CD4-positive, alpha-beta memory T cell (primary cell): Measurements from ENCODE around the gene TNFRSF19. TPM values are rescaled to one million over a fixed set of nuclear protein-coding genes. Genes with fewer than 3 reads are reported as not detected.

ENCODE experiments used
- CTCF ChIA-PET: fragments of 350-600 bp; sonication (Branson Sonifier 250); formaldehyde crosslinking; loops from one replicate; lab custom pipeline; 2021; ENCODE audit warnings: inconsistent platforms; ENCODE audit not compliant: partially characterized antibody; lab: Charles Lee
- POLR2A ChIA-PET: fragments of 350-600 bp; sonication (Branson Sonifier 250); formaldehyde crosslinking; loops from one replicate; lab custom pipeline; 2021; ENCODE audit not compliant: partially characterized antibody; lab: Charles Lee
- DNase-seq, 5 donors: peaks; one replicate each; pipeline versions ENCODE4 v3.0.0 to v3.0.0-alpha.2; 2020 to 2022; ENCODE audit warnings: mixed read lengths in 1 of 5
- H3K27ac ChIP-seq: one replicate; pipeline ENCODE4 v1.7.0; 2013; ENCODE audit warnings: low read depth, low read length
- H3K27me3 ChIP-seq: 2 replicates; pipeline ENCODE4 v1.7.0; 2013; ENCODE audit warnings: mild to moderate bottlenecking, low read length, moderate library complexity; ENCODE audit not compliant: insufficient read depth
- H3K36me3 ChIP-seq: 2 replicates; pipeline ENCODE4 v1.7.0; 2013; ENCODE audit warnings: mild to moderate bottlenecking, low read length, moderate library complexity; ENCODE audit not compliant: insufficient read depth
- H3K4me1 ChIP-seq: 2 replicates; pipeline ENCODE4 v1.7.0; 2013; ENCODE audit warnings: mild to moderate bottlenecking, low read length, moderate library complexity; ENCODE audit not compliant: insufficient read depth
- H3K4me3 ChIP-seq, 2 donors: one replicate each; pipeline ENCODE4 v1.7.0; 2013; ENCODE audit warnings: low read length in 2 of 2, mild to moderate bottlenecking in 1 of 2
- H3K9me3 ChIP-seq, 2 donors: one replicate each; pipeline ENCODE4 v1.7.0; 2013; ENCODE audit warnings: low read length in 2 of 2, control low read depth in 1 of 2; ENCODE audit not compliant: control insufficient read depth in 1 of 2
- H3K27ac Mint-ChIP-seq, 7 donors: one replicate each; pipeline ENCODE4 v1.8.0; 2020 to 2021; ENCODE audit warnings: mixed read lengths in 7 of 7, mild to moderate bottlenecking in 6 of 7, inconsistent platforms in 3 of 7, moderate library complexity in 3 of 7
- H3K27me3 Mint-ChIP-seq, 2 donors: one replicate each; pipeline ENCODE4 v1.8.0; 2020 to 2021; ENCODE audit warnings: mixed read lengths in 2 of 2
- H3K36me3 Mint-ChIP-seq, 2 donors: one replicate each; pipeline ENCODE4 v1.8.0; 2020 to 2021; ENCODE audit warnings: mixed read lengths in 2 of 2, inconsistent platforms in 1 of 2, mild to moderate bottlenecking in 1 of 2
- H3K4me1 Mint-ChIP-seq, 4 donors: one replicate each; pipeline ENCODE4 v1.8.0; 2020 to 2021; ENCODE audit warnings: mixed read lengths in 4 of 4, mild to moderate bottlenecking in 1 of 4
- H3K4me3 Mint-ChIP-seq, 8 donors: one replicate each; pipeline ENCODE4 v1.8.0; 2020 to 2021; ENCODE audit warnings: mixed read lengths in 8 of 8, mild to moderate bottlenecking in 7 of 8, moderate library complexity in 6 of 8, inconsistent platforms in 3 of 8
- H3K9me3 Mint-ChIP-seq, 8 donors: one replicate each; pipeline ENCODE4 v1.8.0; 2020 to 2021; ENCODE audit warnings: mixed read lengths in 8 of 8, mild to moderate bottlenecking in 5 of 8, inconsistent platforms in 3 of 8, moderate library complexity in 1 of 8
- intact Hi-C: fragments of 100-400 bp; cut with micrococcal nuclease; formaldehyde crosslinking; loops from one replicate; pipeline ENCODE4 v1.15.1; 2023
- polyA plus RNA-seq, 2 donors: library from polyadenylated mRNA; unstranded; fragments of 300-500 nt; fragmentation: Illumina TruSeq; gene quantifications; one replicate each; pipeline ENCODE4 v1.2.3, GENCODE V29; 2021
- total RNA-seq, 2 experiments: library from RNA; stranded (reverse); gene quantifications; one replicate each; pipeline ENCODE4 v1.2.3, GENCODE V29; 2021

Gene TNFRSF19
- total and polyA plus RNA-seq, 4 experiments from 2014 or later: 0.27 TPM; not detected in 3

DNA sequence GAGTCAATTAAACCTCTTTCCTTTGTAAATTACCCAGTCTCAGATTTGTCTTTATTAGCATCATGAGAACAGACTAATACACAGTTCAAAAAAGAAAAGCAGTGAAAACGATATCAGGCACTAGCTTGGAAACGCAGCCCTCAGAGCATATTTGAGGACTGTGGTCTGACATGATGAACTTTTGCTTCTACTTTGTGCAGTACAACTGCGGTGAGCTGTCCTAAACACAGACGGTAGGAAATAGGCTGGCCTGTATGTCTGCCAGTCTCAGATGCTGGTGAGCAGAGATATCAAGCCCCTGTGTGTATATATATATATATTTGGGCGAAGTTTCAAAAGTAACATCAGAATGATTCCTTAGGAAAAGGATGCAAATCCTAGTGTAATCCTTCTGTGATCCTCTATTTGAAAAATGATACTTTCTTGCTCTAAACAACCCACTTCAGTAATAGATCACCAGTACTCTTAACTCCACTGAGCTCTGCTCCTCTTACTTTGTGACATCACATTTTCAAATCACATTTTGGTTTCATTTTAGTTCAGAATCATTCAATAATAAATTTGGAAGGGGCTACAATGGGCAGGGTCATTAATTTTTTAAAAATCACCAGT is 74.4 kb downstream of the TNFRSF19 start:
- Mint-ChIP-seq H3K4me1 (no peaks in the 10 kb centered on the region), H3K27ac (peak overlapping the region in 1 of 7 donors; percentile 63), H3K27me3 (peaks cover 5 to 11% of the 10 kb centered on the region in 2 donors), H3K36me3 (no peaks in the 10 kb centered on the region), H3K9me3 (no peaks in the 10 kb centered on the region), H3K4me3 (no peak overlapping the region)
- H3K4me1 ChIP-seq: no peaks in the 10 kb centered on the region
- no peaks in the 10 kb centered on the region for H3K27me3 ChIP-seq
- POLR2A ChIA-PET: no interaction called here
- CTCF ChIA-PET: no interaction called here
- intact Hi-C loops: no loop called here
- DNase-seq: no peak
- H3K4me3 ChIP-seq: no peak overlapping the region
- no peaks in the 10 kb centered on the region for H3K9me3 ChIP-seq
- H3K27ac ChIP-seq: no peak overlapping the region
- no peaks in the 10 kb centered on the region for H3K36me3 ChIP-seq

DNA sequence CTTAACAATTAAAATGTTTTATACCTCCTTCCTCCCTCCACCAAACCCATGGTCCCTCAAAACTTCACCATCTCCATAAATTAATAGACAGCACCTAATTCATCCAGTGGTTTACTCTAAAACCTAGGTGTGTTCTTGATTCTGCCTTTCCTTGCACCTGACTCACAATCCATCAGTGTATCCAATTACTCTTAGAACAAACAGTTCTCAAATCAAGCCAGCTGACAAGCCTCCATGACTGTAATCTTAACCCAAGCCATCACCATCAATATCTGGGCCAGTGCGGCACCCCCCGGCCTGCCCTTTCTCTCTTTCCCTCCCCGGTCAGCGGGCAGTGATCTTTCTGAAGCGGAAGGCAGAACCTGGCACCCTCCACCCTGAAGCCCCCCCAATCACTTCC is 75.6 kb downstream of the TNFRSF19 start:
- Mint-ChIP-seq H3K36me3 (no peaks in the 10 kb centered on the region), H3K4me1 (no peaks in the 10 kb centered on the region), H3K4me3 (no peak overlapping the region), H3K27me3 (peaks cover 13 to 19% of the 10 kb centered on the region in 2 donors), H3K9me3 (no peaks in the 10 kb centered on the region), H3K27ac (no peak overlapping the region)
- intact Hi-C loops: no loop called here
- Histone ChIP-seq H3K36me3 (no peaks in the 10 kb centered on the region), H3K4me1 (no peaks in the 10 kb centered on the region), H3K27me3 (no peaks in the 10 kb centered on the region), H3K27ac (no peak overlapping the region), H3K4me3 (no peak overlapping the region), H3K9me3 (no peaks in the 10 kb centered on the region)
- ChIA-PET CTCF (no interaction called here), POLR2A (no interaction called here)
- no peak for DNase-seq

DNA sequence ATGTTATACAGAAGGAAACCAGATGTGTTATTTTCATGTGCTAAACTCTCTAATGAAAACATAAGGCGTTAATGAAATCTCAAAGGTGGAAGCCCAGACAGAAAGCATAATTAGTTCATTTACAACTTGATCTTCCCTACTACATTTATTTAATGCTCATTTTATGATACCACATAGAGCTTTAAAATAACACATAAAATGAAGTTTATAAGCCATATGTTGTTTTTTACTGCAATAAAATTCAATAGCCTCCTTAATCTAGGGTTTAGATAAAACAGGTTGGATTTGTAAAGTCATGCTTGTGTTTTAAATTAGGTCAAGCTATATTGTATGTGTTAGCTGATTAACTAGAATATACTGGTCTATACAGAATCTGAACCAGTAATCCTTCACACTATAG is 81.2 kb downstream of the TNFRSF19 start:
- intact Hi-C loops: no loop called here
- POLR2A ChIA-PET: no interaction called here
- no peak overlapping the region for H3K4me3 ChIP-seq
- no peaks in the 10 kb centered on the region for H3K9me3 Mint-ChIP-seq
- CTCF ChIA-PET: no interaction called here
- H3K4me3 Mint-ChIP-seq: no peak overlapping the region
- no peaks in the 10 kb centered on the region for H3K27me3 ChIP-seq
- H3K36me3 Mint-ChIP-seq: no peaks in the 10 kb centered on the region
- H3K4me1 Mint-ChIP-seq: peaks cover 0 to 19% (median 6%) of the 10 kb centered on the region in 4 donors
- no peak overlapping the region for H3K27ac ChIP-seq
- DNase-seq: no peak
- H3K9me3 ChIP-seq: no peaks in the 10 kb centered on the region
- H3K27me3 Mint-ChIP-seq: peaks cover 17 to 18% of the 10 kb centered on the region in 2 donors
- no peak overlapping the region for H3K27ac Mint-ChIP-seq
- no peaks in the 10 kb centered on the region for H3K36me3 ChIP-seq
- H3K4me1 ChIP-seq: peaks cover 9% of the 10 kb centered on the region

DNA sequence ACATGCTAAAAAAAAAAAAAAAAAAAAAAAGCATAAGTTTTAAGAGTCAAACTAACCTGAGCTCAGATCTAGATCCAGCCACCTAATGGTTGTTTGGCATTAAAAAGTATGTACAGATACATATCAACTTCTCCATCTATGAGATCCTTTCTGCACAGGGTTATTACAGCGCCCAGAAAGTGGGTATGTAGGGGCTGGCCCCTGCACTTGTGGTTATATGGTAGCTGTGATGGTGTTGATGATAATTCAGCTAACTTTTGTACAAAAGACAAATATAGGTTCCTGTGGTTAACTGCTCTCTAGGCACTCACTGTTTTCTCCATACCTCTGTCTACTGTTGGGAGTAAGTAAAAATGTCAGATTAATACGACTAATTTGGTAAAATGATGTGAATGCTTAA is 81.7 kb downstream of the TNFRSF19 start:
- intact Hi-C loops: no loop called here
- POLR2A ChIA-PET: no interaction called here
- CTCF ChIA-PET: no interaction called here
- Mint-ChIP-seq H3K4me1 (peaks cover 0 to 19% (median 6%) of the 10 kb centered on the region in 4 donors), H3K36me3 (no peaks in the 10 kb centered on the region), H3K9me3 (no peaks in the 10 kb centered on the region), H3K27ac (no peak overlapping the region), H3K27me3 (peaks cover 20% of the 10 kb centered on the region in 2 donors), H3K4me3 (no peak overlapping the region)
- Histone ChIP-seq H3K4me1 (peaks cover 9% of the 10 kb centered on the region), H3K27ac (no peak overlapping the region), H3K4me3 (no peak overlapping the region), H3K27me3 (no peaks in the 10 kb centered on the region), H3K36me3 (no peaks in the 10 kb centered on the region), H3K9me3 (no peaks in the 10 kb centered on the region)
- DNase-seq: peak in 3 of 5 donors; percentile 6 to 24 (median 15)

DNA sequence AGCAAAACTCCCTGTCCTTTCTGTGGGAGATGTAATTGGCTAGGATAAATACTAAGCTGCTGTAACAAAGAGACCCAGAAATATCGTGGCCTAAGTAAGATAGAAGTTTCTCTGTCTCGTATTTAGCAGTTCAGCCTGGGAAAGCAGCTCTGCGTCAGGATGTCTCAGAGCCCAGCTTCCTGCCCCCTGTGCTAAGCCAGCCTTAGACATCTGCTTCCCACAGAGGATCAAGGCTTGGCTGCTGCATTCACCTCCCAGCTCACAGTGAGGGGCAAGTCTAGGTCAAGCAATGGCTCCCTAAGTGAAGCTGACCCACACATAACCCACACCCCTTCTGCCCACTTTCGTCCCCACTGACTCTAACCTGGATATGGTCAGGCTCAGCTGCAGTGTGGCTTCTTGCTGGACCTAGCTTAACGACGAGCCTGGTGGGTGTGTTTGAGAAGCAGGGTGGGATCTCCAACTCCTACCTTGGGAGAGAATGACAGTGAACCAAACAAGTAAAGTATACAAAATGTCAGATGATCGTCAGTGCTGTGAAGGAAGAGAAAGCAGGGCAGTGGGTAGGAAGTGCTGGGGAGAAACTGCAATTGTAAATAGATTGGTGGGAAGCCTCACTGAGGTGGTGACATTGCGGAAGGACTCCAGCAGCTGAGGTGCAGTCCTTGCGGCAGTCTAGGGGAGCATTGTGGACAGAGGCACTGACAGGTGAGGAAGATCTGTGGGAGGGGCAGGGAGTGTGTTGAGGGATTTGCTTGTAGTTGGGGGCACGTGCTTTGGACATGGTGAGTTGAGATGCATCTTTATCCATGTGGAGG is 82.9 kb downstream of the TNFRSF19 start:
- ChIA-PET CTCF (no interaction called here), POLR2A (no interaction called here)
- Histone ChIP-seq H3K27ac (no peak overlapping the region), H3K4me1 (peaks cover 9% of the 10 kb centered on the region), H3K36me3 (no peaks in the 10 kb centered on the region), H3K9me3 (no peaks in the 10 kb centered on the region), H3K27me3 (no peaks in the 10 kb centered on the region), H3K4me3 (no peak overlapping the region)
- no peak overlapping the region for H3K27ac Mint-ChIP-seq
- H3K36me3 Mint-ChIP-seq: no peaks in the 10 kb centered on the region
- peaks cover 0 to 19% (median 6%) of the 10 kb centered on the region in 4 donors for H3K4me1 Mint-ChIP-seq
- H3K9me3 Mint-ChIP-seq: no peaks in the 10 kb centered on the region
- peaks cover 20% of the 10 kb centered on the region in 2 donors for H3K27me3 Mint-ChIP-seq
- no peak for DNase-seq
- H3K4me3 Mint-ChIP-seq: peak overlapping the region in 3 of 8 donors; percentile 5 to 17 (median 14)
- intact Hi-C loops: no loop called here

DNA sequence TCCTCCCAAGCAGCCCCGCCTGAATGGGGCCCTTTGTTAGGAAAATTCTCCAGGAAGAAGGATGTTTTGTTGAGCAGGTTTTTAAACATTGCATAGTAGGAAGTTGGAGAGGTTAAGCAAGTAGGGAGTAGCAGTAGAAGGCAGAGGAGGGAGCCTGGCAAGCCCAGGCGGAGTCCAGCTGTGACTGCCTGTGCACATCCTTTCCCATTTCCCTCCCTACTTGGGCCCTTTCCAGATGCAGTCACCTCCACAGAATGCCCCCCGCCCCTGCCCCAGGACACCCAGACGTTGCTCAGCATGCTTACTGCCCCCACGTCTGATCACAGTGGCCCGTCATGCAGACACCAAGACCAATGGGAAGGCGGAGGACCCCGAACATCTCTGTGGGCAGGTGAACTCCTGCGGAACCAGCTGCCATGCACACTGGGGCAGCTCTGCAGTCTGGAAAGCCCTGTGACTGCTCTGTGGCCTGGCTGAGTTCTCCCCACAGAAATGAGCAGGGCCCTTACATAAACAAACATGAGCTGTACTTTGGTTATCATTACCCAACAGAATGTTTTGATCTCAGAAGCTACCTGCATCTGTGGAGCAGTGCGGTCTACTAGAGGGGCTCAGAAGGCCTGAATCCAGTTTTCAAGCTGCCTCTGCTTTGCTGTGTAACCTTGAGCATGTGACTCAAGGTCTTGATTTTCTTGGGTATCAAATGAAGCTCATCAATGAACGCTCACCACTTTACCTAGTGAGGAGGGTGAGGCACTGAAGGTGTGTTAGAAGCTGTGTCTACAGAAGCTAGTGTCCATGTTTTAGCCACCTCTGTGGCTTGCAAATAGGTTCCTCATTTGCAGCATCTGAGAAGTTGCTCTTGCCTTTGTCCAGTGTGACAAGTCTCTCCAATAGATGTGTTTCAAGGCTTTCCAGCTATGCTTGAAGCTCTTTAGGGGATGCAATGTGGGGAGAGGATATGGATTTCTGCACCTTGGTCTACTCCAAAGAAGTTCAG is 84.2 kb downstream of the TNFRSF19 start:
- H3K36me3 Mint-ChIP-seq: no peaks in the 10 kb centered on the region
- no peak for DNase-seq

DNA sequence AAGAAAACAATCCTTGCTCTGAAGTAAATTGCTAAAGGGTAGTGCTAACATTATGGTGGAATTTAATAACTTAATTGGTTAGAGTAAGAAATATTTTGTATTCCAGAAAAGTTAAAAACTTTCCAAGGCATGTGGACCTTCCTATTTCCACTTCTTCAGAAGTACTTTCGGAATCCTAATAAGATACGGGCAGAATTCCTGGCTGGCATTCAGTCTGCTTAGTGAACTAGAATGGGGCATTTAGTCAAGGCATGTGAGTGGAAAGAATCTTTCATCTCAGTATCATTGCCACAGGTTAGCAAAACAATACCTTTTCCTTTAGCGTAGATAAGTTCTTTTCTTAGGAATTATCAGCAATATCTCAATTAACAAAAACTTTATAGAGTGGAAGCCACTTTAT is 85.1 kb downstream of the TNFRSF19 start:
- H3K9me3 Mint-ChIP-seq: no peaks in the 10 kb centered on the region

More for the DNA sequence above, 84.2 kb downstream of the TNFRSF19 start:
- H3K9me3 Mint-ChIP-seq: no peaks in the 10 kb centered on the region
- H3K36me3 ChIP-seq: no peaks in the 10 kb centered on the region
- no peaks in the 10 kb centered on the region for H3K27me3 ChIP-seq
- ChIA-PET POLR2A (no interaction called here), CTCF (no interaction called here)
- peaks cover 9% of the 10 kb centered on the region for H3K4me1 ChIP-seq
- H3K27ac Mint-ChIP-seq: no peak overlapping the region
- H3K9me3 ChIP-seq: no peaks in the 10 kb centered on the region
- H3K4me1 Mint-ChIP-seq: peaks cover 0 to 19% (median 6%) of the 10 kb centered on the region in 4 donors
- H3K4me3 ChIP-seq: no peak overlapping the region
- intact Hi-C loops: no loop called here
- peaks cover 13 to 16% of the 10 kb centered on the region in 2 donors for H3K27me3 Mint-ChIP-seq
- H3K4me3 Mint-ChIP-seq: no peak overlapping the region
- H3K27ac ChIP-seq: no peak overlapping the region

More for the DNA sequence above, 85.1 kb downstream of the TNFRSF19 start:
- peaks cover 5 to 8% of the 10 kb centered on the region in 2 donors for H3K27me3 Mint-ChIP-seq
- no peaks in the 10 kb centered on the region for H3K36me3 Mint-ChIP-seq
- ChIA-PET CTCF (no interaction called here), POLR2A (no interaction called here)
- Histone ChIP-seq H3K4me3 (no peak overlapping the region), H3K27ac (no peak overlapping the region), H3K9me3 (no peaks in the 10 kb centered on the region), H3K27me3 (no peaks in the 10 kb centered on the region), H3K4me1 (peaks cover 9% of the 10 kb centered on the region), H3K36me3 (no peaks in the 10 kb centered on the region)
- no peak for DNase-seq
- H3K4me1 Mint-ChIP-seq: peaks cover 0 to 19% (median 6%) of the 10 kb centered on the region in 4 donors
- H3K27ac Mint-ChIP-seq: no peak overlapping the region
- intact Hi-C loops: no loop called here
- no peak overlapping the region for H3K4me3 Mint-ChIP-seq
